Measurements from ENCODE around the gene CD180. TPM values are rescaled to one million over a fixed set of nuclear protein-coding genes. Genes with fewer than 3 reads are reported as not detected.
A peak's percentile ranks its signal among the peaks of the same experiment; 100 is the strongest.

Gene CD180
- total RNA-seq, 4 donors from 2014 or later, result 0.27 to 2.2 (median 1.2) TPM; not detected in 1

- Histone ChIP-seq H3K27ac (peak overlapping the region; percentile 20 to 79 (median 79)), H3K4me1 (peaks cover 4 to 51% (median 10%) of the 10 kb centered on the region in 3 donors), H3K9me3 (no peaks in the 10 kb centered on the region), H3K36me3 (no peaks in the 10 kb centered on the region), H3K4me3 (peak overlapping the region in 1 of 2 donors; percentile 31), H3K27me3 (no peaks in the 10 kb centered on the region)
- TF ChIP-seq EP300 (IDR thresholded peaks at IDR 0.05) (no peak), POLR2AphosphoS5 (IDR thresholded peaks at IDR 0.05) (peak; percentile 60), POLR2A (IDR thresholded peaks at IDR 0.05) (no peak)
- ATAC-seq, result peak; percentile 56
- WGBS, 2 donors (ENCODE audit: low coverage in 1 of 2), result 6 to 30% methylated on average over 9 to 10 of the region's 10 CpGs
These were observed 38.1 kb upstream of the CD180 start for GRCh38 chr5:67234671-67235176.

GRCh38 chr5:67233075-67233474 is 36.5 kb upstream of the CD180 start:
- Histone ChIP-seq H3K4me1 (peaks cover 3 to 39% (median 4%) of the 10 kb centered on the region in 3 donors), H3K36me3 (no peaks in the 10 kb centered on the region), H3K4me3 (no peak overlapping the region), H3K9me3 (no peaks in the 10 kb centered on the region), H3K27ac (peak overlapping the region in 2 of 4 donors; percentile 4), H3K27me3 (no peaks in the 10 kb centered on the region)
- TF ChIP-seq POLR2AphosphoS5 (IDR thresholded peaks at IDR 0.05) (no peak), POLR2A (IDR thresholded peaks at IDR 0.05) (no peak), CTCF (IDR thresholded peaks at IDR 0.05) (no peak), EP300 (IDR thresholded peaks at IDR 0.05) (no peak)
- 20 to 65% methylated on average over 1 to 8 of the region's 9 CpGs for WGBS, 2 donors (ENCODE audit: low coverage in 1 of 2)
- ATAC-seq, result peak; percentile 55

- Histone ChIP-seq H3K9me3 (no peaks in the 10 kb centered on the region), H3K27me3 (no peaks in the 10 kb centered on the region), H3K4me3 (no peak overlapping the region), H3K4me1 (no peaks in the 10 kb centered on the region), H3K36me3 (no peaks in the 10 kb centered on the region), H3K27ac (no peak overlapping the region)
- no peak for ATAC-seq
- no peak for TF ChIP-seq POLR2A (IDR thresholded peaks at IDR 0.05)
- no peak for TF ChIP-seq POLR2AphosphoS5 (IDR thresholded peaks at IDR 0.05)
- no peak for TF ChIP-seq CTCF (IDR thresholded peaks at IDR 0.05)
- TF ChIP-seq EP300 (IDR thresholded peaks at IDR 0.05), result no peak
- WGBS, 2 donors (ENCODE audit: low coverage in 1 of 2), result 81 to 83% methylated on average over 2 to 3 of the region's 3 CpGs
These were observed 26.6 kb upstream of the CD180 start for GRCh38 chr5:67223211-67223610.

- 74 to 76% methylated on average over 5 of the region's 5 CpGs for WGBS, 2 donors (ENCODE audit: low coverage in 1 of 2)
- no peaks in the 10 kb centered on the region for H3K36me3 ChIP-seq
- ATAC-seq, result no peak
- no peak overlapping the region for H3K4me3 ChIP-seq
- no peaks in the 10 kb centered on the region for H3K27me3 ChIP-seq
- H3K4me1 ChIP-seq, result no peaks in the 10 kb centered on the region
- no peak overlapping the region for H3K27ac ChIP-seq
- no peaks in the 10 kb centered on the region for H3K9me3 ChIP-seq
- TF ChIP-seq CTCF (IDR thresholded peaks at IDR 0.05), result no peak
- TF ChIP-seq POLR2A (IDR thresholded peaks at IDR 0.05), result no peak
- no peak for TF ChIP-seq EP300 (IDR thresholded peaks at IDR 0.05)
- TF ChIP-seq POLR2AphosphoS5 (IDR thresholded peaks at IDR 0.05), result no peak
These were observed 25.8 kb upstream of the CD180 start for GRCh38 chr5:67222243-67223025.

- TF ChIP-seq CTCF (IDR thresholded peaks at IDR 0.05) (no peak), POLR2AphosphoS5 (IDR thresholded peaks at IDR 0.05) (no peak), EP300 (IDR thresholded peaks at IDR 0.05) (no peak), POLR2A (IDR thresholded peaks at IDR 0.05) (no peak)
- Histone ChIP-seq H3K9me3 (no peaks in the 10 kb centered on the region), H3K36me3 (no peaks in the 10 kb centered on the region), H3K4me1 (no peaks in the 10 kb centered on the region), H3K27ac (peak overlapping the region in 1 of 4 donors; percentile 5), H3K4me3 (no peak overlapping the region), H3K27me3 (no peaks in the 10 kb centered on the region)
- 80 to 92% methylated on average over 4 to 5 of the region's 9 CpGs for WGBS, 2 donors (ENCODE audit: low coverage in 1 of 2)
- no peak for ATAC-seq
These were observed 25.1 kb upstream of the CD180 start for GRCh38 chr5:67221487-67222242.
